Trophoblast cell (in vitro differentiated cells and primary cell): ENCODE results near the gene MAZ.

ENCODE experiments used
- DNase-seq, 2 donors: peaks; one replicate each; pipeline ENCODE4 v3.0.0-alpha.2; 2016
- H2AFZ ChIP-seq: 2 replicates; pipeline ENCODE4 v1.6.1; 2013; ENCODE audit warnings: low read length, moderate library complexity, mild to moderate bottlenecking; ENCODE audit not compliant: insufficient read depth, poor library complexity
- H2AK5ac ChIP-seq: 2 replicates; pipeline ENCODE4 v1.6.1; 2013; ENCODE audit warnings: mild to moderate bottlenecking, low read length
- H2BK120ac ChIP-seq: 2 replicates; pipeline ENCODE4 v1.6.1; 2013; ENCODE audit warnings: low read length, mild to moderate bottlenecking, moderate library complexity; ENCODE audit not compliant: insufficient read depth, poor library complexity
- H2BK12ac ChIP-seq: 2 replicates; pipeline ENCODE4 v1.6.1; 2013; ENCODE audit warnings: mild to moderate bottlenecking, low read length, moderate library complexity
- H2BK5ac ChIP-seq: 2 replicates; pipeline ENCODE4 v1.6.1; 2013; ENCODE audit warnings: low read length, low read depth, moderate library complexity, mild to moderate bottlenecking; ENCODE audit not compliant: poor library complexity
- H3K14ac ChIP-seq: 2 replicates; pipeline ENCODE4 v1.6.1; 2013; ENCODE audit warnings: mild to moderate bottlenecking, low read length
- H3K18ac ChIP-seq: 2 replicates; pipeline ENCODE4 v1.6.1; 2013; ENCODE audit warnings: mild to moderate bottlenecking, low read length
- H3K23ac ChIP-seq: 2 replicates; pipeline ENCODE4 v1.6.1; 2013; ENCODE audit warnings: low read length
- H3K27ac ChIP-seq: 2 replicates; pipeline ENCODE4 v1.5.1; 2013; ENCODE audit warnings: low read depth, mild to moderate bottlenecking, inconsistent platforms, low read length, moderate library complexity
- H3K27me3 ChIP-seq: 2 replicates; pipeline ENCODE4 v1.6.1; 2013; ENCODE audit warnings: inconsistent platforms, mild to moderate bottlenecking, low read length, moderate library complexity; ENCODE audit not compliant: insufficient read depth
- H3K36me3 ChIP-seq, 2 experiments: 1 replicate in 1 of 2; 2 replicates in 1 of 2; pipeline ENCODE4 v1.6.1; 2013; ENCODE audit warnings: low read length in 2 of 2, mild to moderate bottlenecking in 2 of 2, moderate library complexity in 1 of 2; ENCODE audit not compliant: insufficient read depth in 2 of 2, control insufficient read depth in 1 of 2
- H3K4ac ChIP-seq: 2 replicates; pipeline ENCODE4 v1.6.1; 2013; ENCODE audit warnings: low read depth, mild to moderate bottlenecking, low read length, moderate library complexity
- H3K4me1 ChIP-seq, 2 experiments: 1 replicate in 1 of 2; 2 replicates in 1 of 2; pipeline ENCODE4 v1.6.1; 2013; ENCODE audit warnings: low read length in 2 of 2, mild to moderate bottlenecking in 2 of 2, moderate library complexity in 1 of 2; ENCODE audit not compliant: insufficient read depth in 2 of 2, control insufficient read depth in 1 of 2
- H3K4me2 ChIP-seq: 2 replicates; pipeline ENCODE4 v1.6.1; 2013; ENCODE audit warnings: inconsistent platforms, mild to moderate bottlenecking, low read length, moderate library complexity
- H3K4me3 ChIP-seq: 2 replicates; pipeline ENCODE4 v1.5.1; 2013; ENCODE audit warnings: mild to moderate bottlenecking, low read depth, low read length, inconsistent platforms
- H3K79me1 ChIP-seq: one replicate; pipeline ENCODE4 v1.6.1; 2013; ENCODE audit warnings: low read length
- H3K79me2 ChIP-seq: 2 replicates; pipeline ENCODE4 v1.6.1; 2013; ENCODE audit warnings: low read length, mild to moderate bottlenecking; ENCODE audit not compliant: control insufficient read depth, insufficient read depth, poor library complexity
- H3K9ac ChIP-seq: 2 replicates; pipeline ENCODE4 v1.6.1; 2013; ENCODE audit warnings: mild to moderate bottlenecking, low read length
- H3K9me3 ChIP-seq: 2 replicates; pipeline ENCODE4 v1.6.1; 2013; ENCODE audit warnings: low read depth, mild to moderate bottlenecking, control low read depth, inconsistent platforms, low read length; ENCODE audit not compliant: insufficient read depth
- H4K12ac ChIP-seq: 2 replicates; pipeline ENCODE4 v1.6.1; 2013; ENCODE audit warnings: low read depth, mild to moderate bottlenecking, low read length, moderate library complexity
- H4K8ac ChIP-seq: 2 replicates; pipeline ENCODE4 v1.6.1; 2013; ENCODE audit warnings: low read depth, mild to moderate bottlenecking, low read length, moderate library complexity
- H4K91ac ChIP-seq: one replicate; pipeline ENCODE4 v1.6.1; 2013; ENCODE audit warnings: low read depth, mild to moderate bottlenecking, low read length, moderate library complexity
- WGBS: extraction: QIAGEN DNeasy Blood & Tissue Kit; methylation state at CpG from one replicate; pipeline ENCODE4 v1.1.7; 2013; ENCODE audit warnings: missing lambda C conversion rate; ENCODE audit not compliant: insufficient read length, insufficient coverage; ENCODE audit errors: extremely low coverage; 5-methylcytosine and 5-hydroxymethylcytosine counted together

MAZ gene

GRCh38 chr16:29819506-29819905, 13.2 kb downstream of the MAZ start:
- H2AK5ac ChIP-seq = no peak overlapping the region
- H3K23ac ChIP-seq = no peak overlapping the region
- H2BK5ac ChIP-seq = no peak overlapping the region
- no peak overlapping the region for H2BK12ac ChIP-seq
- WGBS = no CpG with 5 or more reads among the region's 15 CpGs
- no peak overlapping the region for H3K4ac ChIP-seq
- no peaks in the 10 kb centered on the region for H3K9me3 ChIP-seq
- H4K8ac ChIP-seq = no peak overlapping the region
- H3K4me1 ChIP-seq = peaks cover 3 to 10% of the 10 kb centered on the region in 2 experiments
- H3K14ac ChIP-seq = no peak overlapping the region
- no peak overlapping the region for H3K27ac ChIP-seq
- no peak overlapping the region for H2AFZ ChIP-seq
- no peak overlapping the region for H4K12ac ChIP-seq
- no peak overlapping the region for H3K9ac ChIP-seq
- H3K27me3 ChIP-seq = no peaks in the 10 kb centered on the region
- H4K91ac ChIP-seq = no peak overlapping the region
- H3K79me2 ChIP-seq = peaks cover 9% of the 10 kb centered on the region
- H2BK120ac ChIP-seq = no peak overlapping the region
- H3K4me3 ChIP-seq = no peak overlapping the region
- H3K18ac ChIP-seq = no peak overlapping the region
- peak in 1 of 2 donors; percentile 30 for DNase-seq
- peaks cover 11 to 13% of the 10 kb centered on the region in 2 experiments for H3K36me3 ChIP-seq
- peaks cover 15% of the 10 kb centered on the region for H3K79me1 ChIP-seq
- H3K4me2 ChIP-seq = no peak overlapping the region

- peaks cover 5 to 8% of the 10 kb centered on the region in 2 experiments for H3K4me1 ChIP-seq
- peaks cover 10% of the 10 kb centered on the region for H3K79me2 ChIP-seq
- peak within 1 kb of the TSS; percentile 21 for H3K4ac ChIP-seq
- H3K4me2 ChIP-seq = no peak within 1 kb of the TSS
- H2AFZ ChIP-seq = no peak within 1 kb of the TSS
- H2BK12ac ChIP-seq = no peak within 1 kb of the TSS
- peak; percentile 67 to 71 for DNase-seq
- no peak within 1 kb of the TSS for H3K23ac ChIP-seq
- no CpG with 5 or more reads among the region's 4 CpGs for WGBS
- H3K18ac ChIP-seq = peak within 1 kb of the TSS; percentile 38
- no peaks in the 10 kb centered on the region for H3K9me3 ChIP-seq
- no peak within 1 kb of the TSS for H4K8ac ChIP-seq
- H4K91ac ChIP-seq = peak within 1 kb of the TSS; percentile 37
- no peak within 1 kb of the TSS for H3K9ac ChIP-seq
- H3K27ac ChIP-seq = peak within 1 kb of the TSS; percentile 52
- H3K27me3 ChIP-seq = no peaks in the 10 kb centered on the region
- H3K4me3 ChIP-seq = no peak within 1 kb of the TSS
- peaks cover 15% of the 10 kb centered on the region for H3K79me1 ChIP-seq
- peak within 1 kb of the TSS; percentile 50 for H4K12ac ChIP-seq
- H3K36me3 ChIP-seq = peaks cover 11 to 13% of the 10 kb centered on the region in 2 experiments
- H3K14ac ChIP-seq = peak within 1 kb of the TSS; percentile 51
- H2AK5ac ChIP-seq = no peak within 1 kb of the TSS
- H2BK5ac ChIP-seq = peak within 1 kb of the TSS; percentile 38
- peak within 1 kb of the TSS; percentile 10 for H2BK120ac ChIP-seq
Observed at GRCh38 chr16:29820271-29820701, 14.0 kb downstream of the MAZ start, which contains the start of gene MVP. MVP (plus strand) TSS chr16:29820462; CDS start chr16:29830550, 10,088 bp downstream.

- Histone ChIP-seq H3K4me3 (no peak overlapping the region), H2BK120ac (peak overlapping the region; percentile 10), H3K79me2 (peaks cover 11% of the 10 kb centered on the region), H3K27ac (peak overlapping the region; percentile 52), H2BK12ac (no peak overlapping the region), H4K8ac (no peak overlapping the region), H3K36me3 (peaks cover 11 to 13% of the 10 kb centered on the region in 2 experiments), H3K9me3 (no peaks in the 10 kb centered on the region), H3K23ac (no peak overlapping the region), H4K12ac (peak overlapping the region; percentile 50), H3K4ac (peak overlapping the region; percentile 21), H3K27me3 (no peaks in the 10 kb centered on the region), H3K4me1 (peaks cover 7 to 11% of the 10 kb centered on the region in 2 experiments), H3K79me1 (peaks cover 17% of the 10 kb centered on the region), H2AK5ac (no peak overlapping the region), H2BK5ac (peak overlapping the region; percentile 38), H3K4me2 (no peak overlapping the region), H4K91ac (peak overlapping the region; percentile 37), H2AFZ (no peak overlapping the region), H3K14ac (peak overlapping the region; percentile 51), H3K9ac (no peak overlapping the region), H3K18ac (peak overlapping the region; percentile 38)
- WGBS = no CpG with 5 or more reads among the region's 11 CpGs
- peak; percentile 27 to 29 for DNase-seq
Observed at GRCh38 chr16:29820730-29821642, 14.7 kb downstream of the MAZ start.

- Histone ChIP-seq H3K36me3 (peaks cover 11 to 13% of the 10 kb centered on the region in 2 experiments), H3K14ac (no peak overlapping the region), H3K79me2 (peaks cover 5% of the 10 kb centered on the region), H3K18ac (no peak overlapping the region), H3K79me1 (peaks cover 10% of the 10 kb centered on the region), H2AFZ (no peak overlapping the region), H3K23ac (no peak overlapping the region), H3K27me3 (no peaks in the 10 kb centered on the region), H2BK120ac (no peak overlapping the region), H4K12ac (no peak overlapping the region), H2BK5ac (no peak overlapping the region), H3K4me1 (peaks cover 7 to 11% of the 10 kb centered on the region in 2 experiments), H3K4me3 (no peak overlapping the region), H2AK5ac (no peak overlapping the region), H4K8ac (no peak overlapping the region), H3K27ac (peak overlapping the region; percentile 52), H3K9ac (no peak overlapping the region), H3K9me3 (no peaks in the 10 kb centered on the region), H2BK12ac (no peak overlapping the region), H4K91ac (peak overlapping the region; percentile 37), H3K4ac (no peak overlapping the region), H3K4me2 (no peak overlapping the region)
- DNase-seq = peak; percentile 76 to 78
- WGBS = no CpG with 5 or more reads among the region's 7 CpGs
Observed at GRCh38 chr16:29821643-29822115, 15.3 kb downstream of the MAZ start.
